SJSA1 (cell line): ENCODE data around the gene UCK1. TPM values are rescaled to one million over a fixed set of nuclear protein-coding genes. Genes with fewer than 3 reads are reported as not detected.

Experiments used
- DNase-seq, 2 experiments: peaks; one replicate each; pipeline ENCODE4 v3.0.0-alpha.2; 2015 to 2020; ENCODE audit warnings: low spot score in 2 of 2, low read depth in 1 of 2
- H3K27ac ChIP-seq: fragments of 250-450 bp; sonication (Bioruptor Pico); 2 replicates; pipeline ENCODE4 v1.5.1; 2020; ENCODE audit warnings: mild to moderate bottlenecking, moderate library complexity
- H3K27me3 ChIP-seq: fragments of 250-450 bp; sonication (Bioruptor Pico); replicated peaks from 2 replicates; pipeline ENCODE4 v1.5.1; 2020; ENCODE audit warnings: mild to moderate bottlenecking, moderate library complexity
- H3K36me3 ChIP-seq: fragments of 250-450 bp; sonication (Bioruptor Pico); 2 replicates; pipeline ENCODE4 v1.5.1; 2020; ENCODE audit warnings: mild to moderate bottlenecking
- H3K4me1 ChIP-seq: fragments of 250-450 bp; sonication (Bioruptor Pico); replicated peaks from 2 replicates; pipeline ENCODE4 v1.6.1; 2021; ENCODE audit warnings: mild to moderate bottlenecking
- H3K4me3 ChIP-seq: fragments of 250-450 bp; sonication (Bioruptor Pico); 2 replicates; pipeline ENCODE4 v1.5.1; 2020; ENCODE audit warnings: mild to moderate bottlenecking
- H3K9me3 ChIP-seq: fragments of 250-450 bp; sonication (Bioruptor Pico); replicated peaks from 2 replicates; pipeline ENCODE4 v1.5.1; 2020; ENCODE audit warnings: mild to moderate bottlenecking
- total RNA-seq: library from RNA; depleted of rRNA; stranded (reverse); fragments of >200 nt; shearing (Covaris generic); gene quantifications from 2 replicates; pipeline ENCODE4 v1.2.3, GENCODE V29; 2014; rRNA removed

Gene UCK1
- 19.1 and 21.9 TPM in 2 replicates for total RNA-seq

DNA sequence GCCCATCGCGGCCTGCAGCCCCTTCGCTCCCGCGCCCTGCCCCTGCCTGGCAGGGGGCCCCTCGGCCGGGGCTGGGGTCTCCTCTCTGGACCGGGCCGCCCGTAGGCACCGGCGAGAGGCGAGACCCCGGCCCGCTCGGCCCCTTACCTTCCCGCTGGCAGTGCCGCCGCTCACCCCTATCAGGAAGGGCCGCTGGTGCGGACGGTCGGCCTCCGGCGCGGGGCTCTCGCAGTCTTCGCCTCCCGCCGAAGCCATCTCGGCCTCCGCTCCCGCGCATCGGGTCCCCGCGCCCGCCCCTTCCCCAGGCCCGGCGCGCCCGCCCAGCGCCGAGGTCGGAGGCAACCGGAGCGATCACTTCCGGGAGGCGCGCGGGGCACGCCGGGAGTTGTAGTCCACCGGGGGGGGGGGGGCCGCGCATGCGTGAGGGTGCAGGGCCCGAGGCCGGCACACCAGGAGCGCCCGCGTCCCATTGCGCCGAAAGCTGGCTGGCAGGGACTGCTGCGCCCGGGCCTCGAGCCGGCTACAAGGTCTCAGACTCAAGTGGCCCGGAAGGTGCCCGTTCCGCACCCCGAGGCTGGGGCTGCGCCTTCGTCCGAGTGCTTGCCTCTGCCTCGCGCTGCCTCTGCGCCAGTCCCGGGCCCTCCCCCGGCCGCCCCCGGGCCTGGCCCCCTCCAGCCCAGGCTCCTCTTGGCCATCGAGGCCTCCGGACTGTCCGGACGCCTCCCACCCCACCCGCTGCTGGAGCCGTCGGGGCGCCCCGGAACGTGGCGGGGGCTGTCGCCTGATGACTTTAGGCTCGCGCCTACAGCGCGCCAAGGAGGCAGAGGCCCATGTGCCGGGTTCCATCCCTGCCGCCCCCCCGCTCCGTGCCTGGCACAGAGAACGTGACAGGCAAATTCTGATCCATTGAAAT is at the start of gene UCK1:
TSS of gene UCK1 (minus strand) at position 344 of the 913 bp plus-strand sequence. CDS start at position 255, 89 bp downstream.
- H3K27me3 ChIP-seq, result no peaks in the 10 kb centered on the region
- H3K4me3 ChIP-seq, result peak within 1 kb of the TSS; percentile 88
- peaks cover 16% of the 10 kb centered on the region for H3K4me1 ChIP-seq
- H3K27ac ChIP-seq, result peak within 1 kb of the TSS; percentile 29; the same call in 1 of the 2 replicates
- H3K9me3 ChIP-seq, result no peaks in the 10 kb centered on the region
- peak; percentile 66 for DNase-seq
- H3K36me3 ChIP-seq, result peaks cover 40% of the 10 kb centered on the region

DNA sequence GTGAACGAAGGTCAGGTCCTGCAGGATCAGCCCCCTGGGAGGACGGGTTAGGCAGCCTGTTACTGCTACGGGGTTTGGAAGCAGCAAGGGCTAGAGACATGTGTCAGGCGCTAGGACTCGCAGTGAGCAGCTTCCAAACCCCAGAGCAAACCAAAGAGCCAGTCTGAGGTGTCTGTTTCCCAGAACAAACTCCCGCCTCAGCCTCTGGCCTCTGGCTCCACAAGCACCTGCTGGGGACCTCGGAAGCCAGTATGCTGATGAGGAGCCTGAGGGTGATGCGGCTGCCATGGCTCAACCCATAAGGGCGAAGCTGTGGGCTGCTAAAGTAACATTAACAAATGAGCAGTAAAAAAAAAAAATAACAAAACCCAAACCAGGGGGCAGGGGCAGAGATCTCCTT is 49.3 kb upstream of the UCK1 start:
- H3K27me3 ChIP-seq, result no peaks in the 10 kb centered on the region
- no peaks in the 10 kb centered on the region for H3K9me3 ChIP-seq
- no peak overlapping the region for H3K4me3 ChIP-seq
- peaks cover 22% of the 10 kb centered on the region for H3K36me3 ChIP-seq
- DNase-seq, result no peak
- peaks cover 31% of the 10 kb centered on the region for H3K4me1 ChIP-seq
- no peak overlapping the region for H3K27ac ChIP-seq

DNA sequence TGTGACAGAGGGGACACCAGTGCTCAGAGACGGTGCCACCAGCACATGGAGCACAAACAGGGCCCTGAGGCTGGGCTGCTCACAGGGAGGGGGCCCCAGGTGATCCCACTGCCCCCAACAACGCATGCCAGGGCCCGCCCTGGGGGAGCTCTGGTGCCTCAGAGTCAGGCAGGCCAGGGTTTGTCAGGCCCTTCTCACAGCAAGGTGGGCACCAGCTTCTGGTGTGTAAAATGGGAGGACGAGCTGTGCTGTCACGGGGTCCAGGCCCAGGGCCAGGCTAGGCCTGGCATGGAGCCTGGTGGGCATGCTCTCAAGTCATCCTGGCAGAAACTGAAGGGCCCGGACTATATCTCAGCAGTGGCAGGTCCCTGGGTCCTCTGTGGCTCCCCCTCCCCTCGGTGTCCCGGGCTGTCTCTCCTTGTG is 48.7 kb upstream of the UCK1 start:
- Histone ChIP-seq H3K27ac (no peak overlapping the region), H3K4me3 (no peak overlapping the region), H3K4me1 (peaks cover 25% of the 10 kb centered on the region), H3K9me3 (no peaks in the 10 kb centered on the region), H3K36me3 (peaks cover 20% of the 10 kb centered on the region), H3K27me3 (no peaks in the 10 kb centered on the region)
- no peak for DNase-seq

DNA sequence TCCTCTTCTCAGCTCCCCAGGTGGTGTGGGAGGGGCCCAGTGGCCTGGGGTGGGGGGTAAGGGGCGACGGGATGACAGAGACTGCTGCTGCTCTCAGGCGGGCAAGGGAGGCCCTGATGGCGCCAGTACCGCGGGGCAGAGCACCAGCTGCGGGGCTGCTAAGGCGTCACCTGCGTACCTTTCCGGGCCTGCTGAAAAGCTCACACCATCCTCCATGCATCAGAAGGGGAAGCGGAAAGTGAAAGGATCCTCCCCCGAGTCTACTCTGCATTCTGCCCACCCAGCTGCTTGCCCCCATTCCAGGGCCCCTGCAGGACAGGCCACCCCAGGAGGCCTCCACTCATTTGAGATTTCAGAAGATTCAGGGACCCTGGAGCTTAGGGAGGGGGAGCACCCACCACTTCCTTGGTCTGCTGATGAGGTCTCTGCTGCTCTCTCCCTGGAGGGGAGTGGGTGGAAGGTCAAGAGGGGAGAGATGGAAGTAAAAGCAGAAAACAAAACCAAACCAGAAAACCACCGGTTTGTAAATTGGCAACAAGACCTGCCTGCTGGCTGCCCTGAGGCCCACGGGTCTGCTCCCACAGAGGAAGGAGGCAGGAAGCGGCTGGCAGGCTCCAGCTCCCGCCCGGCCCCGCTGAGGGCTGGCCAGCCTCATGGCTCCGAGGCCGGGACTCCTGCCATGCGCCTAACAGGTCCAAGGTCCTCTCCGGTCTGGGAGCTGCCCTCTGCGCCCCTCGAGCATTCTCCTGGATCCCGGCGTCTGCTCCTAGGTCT is 47.9 kb upstream of the UCK1 start:
- no peaks in the 10 kb centered on the region for H3K9me3 ChIP-seq
- H3K27me3 ChIP-seq, result no peaks in the 10 kb centered on the region
- no peak for DNase-seq
- peaks cover 16% of the 10 kb centered on the region for H3K4me1 ChIP-seq
- H3K27ac ChIP-seq, result no peak overlapping the region
- H3K4me3 ChIP-seq, result no peak overlapping the region
- peaks cover 13% of the 10 kb centered on the region for H3K36me3 ChIP-seq

GRCh38 chr9:131578021-131578420 is 47.0 kb upstream of the UCK1 start:
- Histone ChIP-seq H3K9me3 (no peaks in the 10 kb centered on the region), H3K4me1 (peaks cover 7% of the 10 kb centered on the region), H3K27me3 (no peaks in the 10 kb centered on the region), H3K4me3 (no peak overlapping the region), H3K36me3 (peaks cover 12% of the 10 kb centered on the region), H3K27ac (no peak overlapping the region)
- DNase-seq, result no peak

DNA sequence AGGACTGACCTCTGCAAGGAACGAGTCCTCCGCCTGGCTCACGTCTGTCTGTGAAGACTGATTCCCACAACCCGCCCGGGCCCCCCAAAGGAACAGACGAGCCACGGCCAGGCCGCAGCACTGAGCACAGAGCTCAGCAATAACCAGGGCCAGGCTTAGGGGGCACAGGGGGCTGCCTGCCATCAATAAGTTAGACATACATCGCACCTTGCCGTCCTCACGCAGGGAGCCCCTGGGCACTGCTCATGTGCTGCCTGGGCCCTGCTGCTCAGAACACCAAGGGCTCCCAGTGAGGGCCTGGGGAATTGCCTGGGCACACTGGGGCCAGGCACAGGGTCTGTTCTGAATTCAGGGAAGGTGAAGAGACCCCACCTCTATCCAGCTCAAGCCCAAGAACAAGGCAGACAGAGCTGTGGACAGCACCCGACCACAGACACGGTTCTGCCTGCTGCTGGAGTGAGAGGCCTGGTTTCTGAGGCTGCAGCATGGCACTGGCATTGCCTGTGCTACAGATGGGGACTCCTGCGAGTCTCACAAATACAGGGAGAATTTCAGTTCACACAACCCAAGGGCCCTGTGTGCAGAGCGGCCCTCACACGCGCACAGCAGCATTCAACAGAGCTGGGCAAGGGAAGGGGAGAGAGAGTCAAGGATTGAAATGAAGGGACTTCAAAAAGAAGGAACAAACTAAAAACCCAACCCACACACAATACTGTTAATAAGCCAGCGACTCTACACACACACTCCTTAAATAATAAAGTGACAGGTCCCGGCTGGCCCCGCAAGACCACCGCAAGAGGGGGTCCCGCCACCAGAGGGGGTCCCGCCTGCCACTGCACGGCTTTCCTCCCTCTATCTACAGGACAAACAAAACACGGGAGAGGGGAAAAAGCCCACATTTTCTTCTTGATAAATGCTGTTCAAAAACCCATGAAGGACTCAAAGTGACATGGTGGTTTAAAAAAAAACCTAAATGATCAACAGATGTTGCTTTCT is 46.2 kb upstream of the UCK1 start:
- H3K4me1 ChIP-seq, result peaks cover under 1% of the 10 kb centered on the region; the same call in 1 of the 2 replicates
- DNase-seq, result no peak
- H3K27ac ChIP-seq, result no peak overlapping the region
- H3K36me3 ChIP-seq, result peaks cover 12% of the 10 kb centered on the region
- H3K9me3 ChIP-seq, result no peaks in the 10 kb centered on the region
- H3K4me3 ChIP-seq, result no peak overlapping the region
- no peaks in the 10 kb centered on the region for H3K27me3 ChIP-seq

GRCh38 chr9:131575946-131576853 is 45.1 kb upstream of the UCK1 start:
- Histone ChIP-seq H3K36me3 (peaks cover 12% of the 10 kb centered on the region), H3K4me3 (no peak overlapping the region), H3K9me3 (no peaks in the 10 kb centered on the region), H3K27me3 (no peaks in the 10 kb centered on the region), H3K4me1 (no peaks in the 10 kb centered on the region), H3K27ac (no peak overlapping the region)
- no peak for DNase-seq

DNA sequence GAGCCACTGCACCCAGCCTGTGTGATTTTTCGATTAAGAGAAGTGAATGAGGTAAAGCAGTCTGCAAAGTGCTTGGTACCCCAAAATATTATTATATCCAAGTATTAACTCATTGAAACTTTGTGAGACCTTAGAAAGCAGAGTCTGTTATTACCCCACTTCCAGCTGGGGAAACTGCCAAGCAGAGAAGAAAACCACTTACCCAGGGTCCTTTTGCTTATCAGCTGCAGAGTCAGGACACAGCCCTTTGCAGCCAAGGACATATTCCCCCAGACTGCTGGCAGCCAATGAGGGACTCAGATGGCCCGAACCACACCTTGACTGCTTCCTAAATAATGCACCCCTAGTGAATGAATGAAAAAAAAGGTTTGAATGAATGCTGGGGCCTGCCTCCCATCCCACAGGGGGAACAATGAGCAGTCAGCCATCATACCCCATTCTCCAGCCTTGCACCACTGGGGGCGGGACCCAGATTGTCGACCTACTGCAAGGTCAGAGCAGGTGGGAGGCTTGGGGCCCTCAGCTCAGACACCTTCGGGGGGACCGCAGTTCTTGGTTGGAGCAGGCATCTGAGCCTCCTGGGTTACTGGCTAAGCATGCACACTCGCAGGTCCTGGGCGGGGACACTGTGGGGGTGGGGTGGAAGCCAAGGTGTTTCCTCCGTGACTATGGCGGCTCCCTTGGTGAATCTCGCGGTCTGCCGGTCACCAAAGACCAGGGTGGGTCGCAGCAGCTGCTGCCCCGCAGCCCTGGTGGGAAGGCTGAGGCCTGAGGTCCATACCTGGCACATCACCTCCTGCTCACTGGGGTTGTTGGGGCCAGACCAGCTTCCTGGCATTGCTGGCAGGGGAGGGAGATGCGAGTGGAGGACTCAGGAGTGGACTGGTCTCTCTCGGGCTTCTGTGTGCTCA is 43.9 kb upstream of the UCK1 start:
- Histone ChIP-seq H3K27me3 (no peaks in the 10 kb centered on the region), H3K36me3 (peaks cover 9% of the 10 kb centered on the region), H3K9me3 (no peaks in the 10 kb centered on the region), H3K27ac (no peak overlapping the region), H3K4me3 (no peak overlapping the region), H3K4me1 (no peaks in the 10 kb centered on the region)
- DNase-seq, result no peak

GRCh38 chr9:131567910-131568309 is 36.8 kb upstream of the UCK1 start:
- Histone ChIP-seq H3K4me3 (no peak overlapping the region), H3K4me1 (peaks cover 9% of the 10 kb centered on the region; the same call in 1 of the 2 replicates), H3K27me3 (no peaks in the 10 kb centered on the region), H3K27ac (no peak overlapping the region), H3K36me3 (no peaks in the 10 kb centered on the region), H3K9me3 (no peaks in the 10 kb centered on the region)
- no peak for DNase-seq

GRCh38 chr9:131566158-131566557 is 35.1 kb upstream of the UCK1 start:
- Histone ChIP-seq H3K4me1 (peaks cover 21% of the 10 kb centered on the region), H3K27me3 (no peaks in the 10 kb centered on the region), H3K36me3 (no peaks in the 10 kb centered on the region), H3K9me3 (no peaks in the 10 kb centered on the region; the same call in 1 of the 2 replicates), H3K27ac (no peak overlapping the region), H3K4me3 (no peak overlapping the region)
- DNase-seq, result no peak

GRCh38 chr9:131565369-131565768 is 34.3 kb upstream of the UCK1 start:
- no peak overlapping the region for H3K4me3 ChIP-seq
- no peaks in the 10 kb centered on the region; the same call in 1 of the 2 replicates for H3K9me3 ChIP-seq
- H3K4me1 ChIP-seq, result peaks cover 21% of the 10 kb centered on the region
- no peaks in the 10 kb centered on the region for H3K36me3 ChIP-seq
- no peaks in the 10 kb centered on the region for H3K27me3 ChIP-seq
- DNase-seq, result no peak
- no peak overlapping the region for H3K27ac ChIP-seq
